OCI-LY7 (cell line): ENCODE measurements around the gene DPY19L3. TPM values are rescaled to one million over a fixed set of nuclear protein-coding genes. Genes with fewer than 3 reads are reported as not detected.

Source experiments
- BruUV-seq: library from RNA; stranded (reverse); fragments of 400-500 nt; replicated peaks from 2 replicates; lab custom pipeline; 2021; lab: Mats Ljungman, UMichigan
- CTCF ChIA-PET: fragments of 300-600 bp; sonication (Branson Sonifier 250); formaldehyde crosslinking; loops from one replicate; lab custom pipeline; 2022; ENCODE audit warnings: antibody characterized with exemption; ENCODE audit not compliant: unreplicated experiment; lab: Charles Lee
- POLR2A ChIA-PET: fragments of 300-600 bp; sonication (Branson Sonifier 250); formaldehyde crosslinking; loops from one replicate; lab custom pipeline; 2022; ENCODE audit warnings: antibody characterized with exemption; lab: Charles Lee
- DNase-seq: peaks from one replicate; pipeline ENCODE4 v3.0.0-alpha.2; 2015; ENCODE audit warnings: low spot score
- H2AFZ ChIP-seq: fragments of 200-600 bp; sonication (generic), shearing (Covaris generic); 2 replicates; pipeline ENCODE4 v1.6.1; 2014; ENCODE audit warnings: mild to moderate bottlenecking, antibody characterized with exemption, low read length, moderate library complexity
- H3K27ac ChIP-seq: fragments of 200-600 bp; sonication (generic); 2 replicates; pipeline ENCODE4 v1.5.1; 2014; ENCODE audit warnings: mixed run types, low read depth, mild to moderate bottlenecking, moderate library complexity, low read length, inconsistent platforms; ENCODE audit not compliant: poor library complexity, severe bottlenecking
- H3K36me3 ChIP-seq: fragments of 200-600 bp; sonication (generic); 2 replicates; pipeline ENCODE4 v1.6.1; 2014; ENCODE audit warnings: mild to moderate bottlenecking, antibody characterized with exemption, low read length, moderate library complexity, mixed read lengths; ENCODE audit not compliant: insufficient read depth
- H3K4me1 ChIP-seq: fragments of 200-600 bp; sonication (generic); 2 replicates; pipeline ENCODE4 v1.5.1; 2014; ENCODE audit warnings: mild to moderate bottlenecking, low read length; ENCODE audit not compliant: insufficient read depth, poor library complexity, severe bottlenecking
- H3K4me2 ChIP-seq: fragments of 200-600 bp; sonication (generic); 2 replicates; pipeline ENCODE4 v1.6.1; 2014; ENCODE audit warnings: mild to moderate bottlenecking, low read length
- H3K4me3 ChIP-seq: fragments of 200-600 bp; sonication (generic); 2 replicates; pipeline ENCODE4 v1.5.1; 2014; ENCODE audit warnings: mild to moderate bottlenecking, low read depth, low read length; ENCODE audit not compliant: poor library complexity, severe bottlenecking
- H3K79me2 ChIP-seq: fragments of 200-600 bp; sonication (generic); 2 replicates; pipeline ENCODE4 v1.6.1; 2016; ENCODE audit warnings: low read depth, mild to moderate bottlenecking, low read length, moderate library complexity, mixed read lengths; ENCODE audit not compliant: insufficient read depth
- H3K9me2 ChIP-seq: fragments of 200-600 bp; sonication (generic); 2 replicates; pipeline ENCODE4 v1.6.1; 2016; ENCODE audit warnings: mild to moderate bottlenecking, low read length, mixed read lengths; ENCODE audit not compliant: insufficient read depth
- H3K9me3 ChIP-seq: fragments of 200-600 bp; sonication (generic); 2 replicates; pipeline ENCODE4 v1.6.1; 2014; ENCODE audit warnings: mild to moderate bottlenecking, mixed run types, low read length, mixed read lengths
- H4K20me1 ChIP-seq: fragments of 200-600 bp; sonication (generic); 2 replicates; pipeline ENCODE4 v1.6.1; 2014; ENCODE audit warnings: mild to moderate bottlenecking, antibody characterized with exemption, low read length, moderate library complexity, mixed read lengths; ENCODE audit not compliant: insufficient read depth
- CTCF ChIP-seq: fragments of 200-600 bp; sonication (generic); conservative IDR thresholded peaks from 2 replicates; pipeline ENCODE4 v1.5.1; 2014; ENCODE audit warnings: mild to moderate bottlenecking, antibody characterized with exemption, low read length, moderate library complexity, mixed read lengths
- EZH2phosphoT487 ChIP-seq: fragments of 200-600 bp; sonication (generic); IDR thresholded peaks from 2 replicates; pipeline ENCODE4 v1.6.1; 2018; ENCODE audit warnings: low read depth, borderline replicate concordance, mild to moderate bottlenecking, mixed run types, antibody characterized with exemption, low read length, moderate library complexity, mixed read lengths
- intact Hi-C: fragments of 100-400 bp; cut with micrococcal nuclease; formaldehyde crosslinking; loops from one replicate; pipeline ENCODE4 v1.10.0; 2022; ENCODE audit not compliant: unreplicated experiment
- total RNA-seq, 2 experiments: library from RNA; depleted of rRNA in 1 of 2; stranded (reverse); fragments of >200 nt in 1 of 2; shearing (Covaris generic) in 1 of 2; gene quantifications; 2 replicates each; pipeline ENCODE4 v1.2.3, GENCODE V29; 2014 to 2022

The DPY19L3 gene
- total RNA-seq, 2 experiments from 2014 or later = 31.3 to 39.0 TPM

- no peak for TF ChIP-seq EZH2phosphoT487
- H3K9me3 ChIP-seq = no peaks in the 10 kb centered on the region
- POLR2A ChIA-PET = interaction anchor here (0.6 kb wide), 1 partner anchor 60 kb away, joined by 3 read pairs; no protein-coding TSS in a partner anchor
- DNase-seq = no peak
- H4K20me1 ChIP-seq = peaks cover 9% of the 10 kb centered on the region
- H2AFZ ChIP-seq = no peak overlapping the region
- peaks cover 54% of the 10 kb centered on the region; the same call in 1 of the 2 replicates for H3K79me2 ChIP-seq
- H3K4me1 ChIP-seq = no peaks in the 10 kb centered on the region
- no peak overlapping the region for H3K27ac ChIP-seq
- no peak overlapping the region for H3K4me3 ChIP-seq
- no peak overlapping the region for H3K4me2 ChIP-seq
- H3K36me3 ChIP-seq = peaks cover 94% of the 10 kb centered on the region
- H3K9me2 ChIP-seq = no peaks in the 10 kb centered on the region
- no TSS peak for BruUV-seq
- intact Hi-C loops = no loop called here
- CTCF ChIA-PET = no interaction called here
Measured at GRCh38 chr19:32362318-32362691, 43.3 kb upstream of the DPY19L3 start.

GRCh38 chr19:32363175-32363574 is 42.4 kb upstream of the DPY19L3 start:
- no TSS peak for BruUV-seq
- H3K4me1 ChIP-seq = no peaks in the 10 kb centered on the region
- ChIA-PET POLR2A (no interaction called here), CTCF (no interaction called here)
- no peak overlapping the region for H3K27ac ChIP-seq
- peaks cover 94% of the 10 kb centered on the region for H3K36me3 ChIP-seq
- peaks cover 3% of the 10 kb centered on the region for H4K20me1 ChIP-seq
- DNase-seq = no peak
- TF ChIP-seq EZH2phosphoT487 = no peak
- no peak for TF ChIP-seq CTCF
- H2AFZ ChIP-seq = no peak overlapping the region
- H3K4me2 ChIP-seq = no peak overlapping the region
- H3K9me2 ChIP-seq = no peaks in the 10 kb centered on the region
- intact Hi-C loops = no loop called here
- H3K4me3 ChIP-seq = no peak overlapping the region
- H3K9me3 ChIP-seq = no peaks in the 10 kb centered on the region
- peaks cover 52% of the 10 kb centered on the region; the same call in 1 of the 2 replicates for H3K79me2 ChIP-seq

- POLR2A ChIA-PET = no interaction called here
- Histone ChIP-seq H3K9me2 (no peaks in the 10 kb centered on the region), H3K9me3 (no peaks in the 10 kb centered on the region), H3K4me3 (no peak overlapping the region), H2AFZ (no peak overlapping the region), H4K20me1 (no peaks in the 10 kb centered on the region; the same call in 1 of the 2 replicates), H3K4me1 (no peaks in the 10 kb centered on the region), H3K27ac (no peak overlapping the region), H3K4me2 (no peak overlapping the region), H3K36me3 (peaks cover 94% of the 10 kb centered on the region), H3K79me2 (peaks cover 52% of the 10 kb centered on the region; the same call in 1 of the 2 replicates)
- intact Hi-C loops = no loop called here
- TF ChIP-seq CTCF (no peak), EZH2phosphoT487 (no peak)
- CTCF ChIA-PET = no interaction called here
- no peak for DNase-seq
- BruUV-seq = no TSS peak
Measured at GRCh38 chr19:32363632-32364031, 41.9 kb upstream of the DPY19L3 start.
